Measurements from ENCODE around the gene PTTG1IP.

PTTG1IP gene

DNA sequence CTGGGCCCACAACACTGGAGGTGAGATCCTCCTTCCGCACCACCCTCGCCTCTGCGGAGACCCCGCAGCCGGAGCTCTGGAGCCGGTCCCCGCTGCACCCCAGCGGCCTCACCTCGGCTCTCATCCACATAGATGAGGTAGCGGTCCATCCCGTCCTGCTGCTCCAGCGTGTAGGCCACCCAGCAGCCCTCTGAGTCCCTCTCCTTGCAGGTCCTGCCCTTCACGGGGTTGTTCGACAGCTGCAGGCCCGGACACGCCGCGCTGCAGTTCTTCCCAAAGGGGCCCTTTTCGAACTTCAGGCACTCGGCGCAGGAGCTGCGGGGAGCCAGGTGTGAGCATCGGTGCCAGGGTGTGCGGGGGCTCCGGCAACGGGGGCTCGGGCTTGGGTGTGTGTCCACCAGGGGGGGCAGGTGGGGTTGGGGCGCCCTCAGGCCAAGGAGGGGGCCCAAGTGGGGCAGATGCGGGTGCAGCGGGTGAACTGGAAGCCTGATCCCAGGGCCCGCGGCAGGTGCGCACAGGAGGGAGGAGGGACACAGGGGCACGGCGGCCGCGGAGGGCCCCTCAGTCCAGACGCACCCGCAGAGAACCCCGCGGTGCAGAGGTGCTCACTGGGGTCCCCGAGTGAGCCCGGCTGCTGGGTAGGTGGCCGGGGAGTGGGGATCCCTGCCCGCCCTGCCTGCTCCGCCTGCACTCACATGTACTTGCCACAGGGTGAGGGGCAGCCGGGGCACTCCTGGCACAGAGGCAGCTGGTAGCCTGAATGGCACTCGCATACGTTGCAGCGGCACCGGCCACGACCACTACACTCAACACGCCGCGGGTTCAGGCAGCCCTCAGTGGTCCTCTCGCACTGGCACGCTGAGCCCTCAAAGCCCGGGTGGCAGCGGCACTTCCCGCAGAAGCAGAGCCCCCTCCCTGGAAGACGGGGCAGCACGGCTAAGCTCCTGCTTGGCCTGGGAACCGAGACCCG is 15.4 kb upstream of the PTTG1IP start:
- DNase-seq (ENCODE audit: low spot score): no peak
- TF ChIP-seq, protein P1, sequence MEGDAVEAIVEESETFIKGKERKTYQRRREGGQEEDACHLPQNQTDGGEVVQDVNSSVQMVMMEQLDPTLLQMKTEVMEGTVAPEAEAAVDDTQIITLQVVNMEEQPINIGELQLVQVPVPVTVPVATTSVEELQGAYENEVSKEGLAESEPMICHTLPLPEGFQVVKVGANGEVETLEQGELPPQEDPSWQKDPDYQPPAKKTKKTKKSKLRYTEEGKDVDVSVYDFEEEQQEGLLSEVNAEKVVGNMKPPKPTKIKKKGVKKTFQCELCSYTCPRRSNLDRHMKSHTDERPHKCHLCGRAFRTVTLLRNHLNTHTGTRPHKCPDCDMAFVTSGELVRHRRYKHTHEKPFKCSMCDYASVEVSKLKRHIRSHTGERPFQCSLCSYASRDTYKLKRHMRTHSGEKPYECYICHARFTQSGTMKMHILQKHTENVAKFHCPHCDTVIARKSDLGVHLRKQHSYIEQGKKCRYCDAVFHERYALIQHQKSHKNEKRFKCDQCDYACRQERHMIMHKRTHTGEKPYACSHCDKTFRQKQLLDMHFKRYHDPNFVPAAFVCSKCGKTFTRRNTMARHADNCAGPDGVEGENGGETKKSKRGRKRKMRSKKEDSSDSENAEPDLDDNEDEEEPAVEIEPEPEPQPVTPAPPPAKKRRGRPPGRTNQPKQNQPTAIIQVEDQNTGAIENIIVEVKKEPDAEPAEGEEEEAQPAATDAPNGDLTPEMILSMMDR (IDR thresholded peaks at IDR 0.05; ENCODE audit: extremely low read depth, missing control alignments): no peak

DNA sequence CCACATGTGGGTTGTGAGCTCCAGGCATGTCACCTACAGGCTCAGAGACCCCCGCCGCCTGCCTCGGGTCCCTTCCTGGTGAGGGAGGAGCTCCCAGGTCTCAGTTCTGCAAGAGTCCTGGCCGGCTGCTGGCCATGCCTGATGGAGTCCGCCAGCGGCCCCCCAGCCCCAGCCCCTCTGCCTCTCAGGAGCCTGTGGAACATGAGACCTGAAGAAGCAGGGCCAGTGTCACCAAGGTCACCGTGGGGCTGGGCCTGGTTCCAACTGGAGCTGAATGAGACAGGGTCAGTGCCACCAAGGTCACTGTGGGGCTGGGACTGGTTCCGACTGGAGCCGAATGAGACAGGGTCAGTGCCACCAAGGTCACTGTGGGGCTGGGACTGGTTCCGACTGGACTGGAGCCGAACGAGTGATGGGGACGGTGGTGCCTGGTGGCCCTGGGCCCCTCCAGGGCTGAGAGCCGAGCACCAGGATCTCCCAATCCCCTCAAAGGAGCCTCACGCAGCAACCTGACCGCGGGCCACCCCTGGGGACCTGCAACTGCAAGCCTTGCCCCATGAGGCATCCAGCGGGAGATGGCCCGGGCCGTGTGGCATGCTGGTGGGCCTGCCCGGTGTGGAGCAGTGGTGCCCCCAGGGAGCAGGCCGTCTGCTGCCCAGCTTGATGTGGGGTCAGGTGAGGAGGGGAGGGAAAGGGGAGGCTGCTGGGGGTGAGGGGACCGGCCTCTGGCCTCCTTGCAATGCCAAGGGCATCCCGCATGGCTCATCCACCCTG is 14.5 kb upstream of the PTTG1IP start:
- TF ChIP-seq, protein P1 (IDR thresholded peaks at IDR 0.05; ENCODE audit: extremely low read depth, missing control alignments): no peak
- DNase-seq (ENCODE audit: low spot score): no peak

DNA sequence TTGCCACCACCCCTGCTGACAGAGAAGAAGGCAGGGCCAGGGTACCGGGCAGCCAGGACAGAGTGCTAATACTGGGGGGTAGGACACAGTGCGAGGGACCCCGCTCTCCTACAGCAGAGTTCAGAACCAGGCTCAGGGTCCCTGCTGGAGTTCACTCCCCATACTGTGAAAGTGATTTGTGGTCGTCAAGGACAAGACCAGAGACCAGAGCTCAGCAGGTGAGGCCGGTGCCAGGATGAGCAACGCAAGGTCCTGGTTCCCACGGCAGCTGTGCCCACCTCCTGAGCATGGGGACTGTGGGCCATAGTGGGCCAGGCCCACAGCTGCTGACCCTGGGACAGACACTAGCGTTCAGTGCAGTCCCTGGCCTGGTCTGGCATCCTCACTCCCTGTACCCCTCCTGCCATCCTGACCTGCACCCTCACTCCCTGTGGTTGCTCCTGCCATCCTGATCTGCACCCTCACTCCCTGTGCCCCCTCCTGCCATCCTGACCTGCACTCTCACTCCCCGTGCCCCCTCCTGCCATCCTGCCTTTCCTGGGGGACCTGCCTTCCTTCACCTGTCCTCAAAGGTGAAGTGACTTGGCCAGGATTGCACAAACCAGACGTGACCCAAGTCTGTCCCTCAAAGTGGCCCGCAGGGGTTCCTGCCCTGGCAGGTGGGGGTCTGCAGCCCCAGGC is 13.8 kb upstream of the PTTG1IP start:
- TF ChIP-seq, protein P1 (IDR thresholded peaks at IDR 0.05; ENCODE audit: extremely low read depth, missing control alignments): no peak
- no peak for DNase-seq (ENCODE audit: low spot score)

DNA sequence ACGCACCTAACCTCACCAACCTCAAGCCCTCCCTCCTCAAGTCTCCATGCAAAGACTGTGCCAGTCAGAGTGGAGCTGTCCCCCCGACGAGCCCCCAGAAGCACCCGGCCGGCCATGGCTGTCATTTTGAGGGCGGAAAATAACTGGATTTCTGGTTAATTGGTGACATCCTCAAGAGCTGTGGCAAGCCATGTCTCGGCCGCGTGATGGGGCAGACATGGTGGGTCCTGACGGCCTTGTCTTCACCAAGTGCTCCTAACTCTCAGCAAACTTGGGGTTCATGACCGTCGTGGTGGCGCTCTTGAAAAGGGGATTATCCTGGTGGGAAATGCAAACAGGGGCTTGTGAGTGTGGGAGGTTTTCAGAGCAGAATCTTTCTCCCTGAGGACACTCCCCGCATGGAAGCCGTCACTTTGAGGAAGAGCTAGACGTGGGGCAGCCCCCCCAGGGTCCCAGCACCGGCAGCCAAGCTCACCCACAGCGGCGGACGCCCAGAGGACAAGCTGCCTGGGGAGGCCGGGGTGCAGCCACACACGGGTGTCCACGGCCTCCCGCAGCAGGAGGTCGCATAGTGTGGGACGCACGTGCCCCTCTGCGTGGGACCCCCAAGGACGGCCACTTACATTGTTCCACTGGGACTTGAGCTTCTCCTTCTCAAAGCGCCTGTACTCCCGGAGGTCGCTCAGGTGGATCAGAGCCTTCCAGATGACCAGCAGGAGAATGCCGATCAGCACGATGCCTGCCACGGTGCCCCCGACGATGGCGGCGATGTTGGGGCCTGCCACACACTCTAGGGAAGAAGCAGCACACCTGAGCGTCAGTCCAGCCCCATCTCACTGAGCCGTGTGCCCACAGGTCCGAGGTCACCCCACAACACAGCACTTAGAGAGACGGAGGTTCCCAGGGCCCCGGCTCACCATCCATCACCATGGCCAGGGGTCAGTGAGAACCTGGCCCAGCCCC is 12.9 kb upstream of the PTTG1IP start:
- TF ChIP-seq, protein P1 (IDR thresholded peaks at IDR 0.05; ENCODE audit: extremely low read depth, missing control alignments): no peak

DNA sequence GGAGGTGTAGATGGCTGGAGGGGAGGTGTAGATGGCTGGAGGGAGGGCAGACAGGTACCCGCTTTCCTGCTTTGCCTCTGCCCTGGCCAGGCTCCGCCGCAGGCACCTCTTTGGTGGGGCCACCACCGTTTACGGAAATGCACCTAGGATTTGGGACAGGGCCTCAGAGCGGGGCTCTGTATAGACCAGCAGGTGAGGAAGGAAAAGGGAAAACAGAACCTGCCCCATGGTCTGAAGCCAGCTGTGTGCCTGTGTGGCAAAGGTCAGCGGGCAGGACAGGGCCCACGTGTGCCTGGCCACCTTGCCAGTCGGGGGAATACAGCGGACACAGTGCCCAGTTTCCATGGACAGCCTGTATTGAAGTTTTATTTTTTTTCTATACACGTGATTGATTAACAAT is 12.1 kb upstream of the PTTG1IP start:
- no peak for DNase-seq (ENCODE audit: low spot score)
- TF ChIP-seq, protein P1 (IDR thresholded peaks at IDR 0.05; ENCODE audit: extremely low read depth, missing control alignments): no peak

More for the DNA sequence above, 12.9 kb upstream of the PTTG1IP start:
- no peak for DNase-seq (ENCODE audit: low spot score)

DNA sequence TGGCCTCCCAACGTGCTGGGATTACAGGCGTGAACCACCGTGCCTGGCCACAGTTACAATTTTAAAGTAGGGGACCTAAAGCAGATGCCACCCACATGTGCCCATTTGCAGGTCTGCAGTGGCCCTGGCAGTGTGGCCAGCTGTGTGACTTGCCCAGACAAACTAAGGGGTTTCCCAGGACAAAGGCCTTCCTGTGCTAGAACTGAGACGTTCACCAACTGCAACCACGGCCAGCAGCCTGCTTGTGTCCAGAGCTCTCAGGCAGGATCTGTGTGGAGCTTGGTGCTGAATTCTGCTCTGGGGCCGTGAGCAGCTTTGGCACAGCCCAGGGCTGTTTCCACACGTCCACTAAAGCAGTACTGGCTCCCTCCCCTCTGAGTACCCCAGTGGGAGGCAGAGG is 10.6 kb upstream of the PTTG1IP start:
- no peak for DNase-seq (ENCODE audit: low spot score)
- TF ChIP-seq, protein P1 (IDR thresholded peaks at IDR 0.05; ENCODE audit: extremely low read depth, missing control alignments): no peak

Data from GM20000 (cell line).